Endothelial cell of umbilical vein (primary cell): Measurements from ENCODE around the gene WDR6. TPM values are rescaled to one million over a fixed set of nuclear protein-coding genes. Genes with fewer than 3 reads are reported as not detected.

Source experiments
- BruUV-seq: library from RNA; stranded (reverse); fragments of 400-500 nt; replicated peaks from 2 replicates; lab custom pipeline; 2021; lab: Mats Ljungman, UMichigan
- CTCF ChIA-PET: fragments of 300-600, 350-600 bp; sonication (Branson Sonifier 250); formaldehyde crosslinking; loops from one replicate; lab custom pipeline; 2021; ENCODE audit warnings: antibody characterized with exemption, inconsistent platforms; lab: Charles Lee
- POLR2A ChIA-PET: fragments of 300-600, 350-600 bp; sonication (Branson Sonifier 250); formaldehyde crosslinking; loops from one replicate; lab custom pipeline; 2021; ENCODE audit warnings: antibody characterized with exemption, inconsistent platforms; lab: Charles Lee
- DNase-seq: peaks from one replicate; pipeline ENCODE4 v3.0.0-alpha.2; 2011; ENCODE audit warnings: low read depth, low spot score
- FAIRE-seq: peaks from 2 replicates; lab custom pipeline; 2011; peaks lifted over from hg19 to GRCh38; lab: Jason Lieb, UNC
- H2AFZ ChIP-seq: 2 replicates; pipeline ENCODE4 v1.6.0; 2012; ENCODE audit warnings: low read depth, low read length, control low read depth, inconsistent platforms
- H3K27ac ChIP-seq: 2 replicates; pipeline ENCODE4 v1.5.1; 2011; ENCODE audit warnings: low read depth, mild to moderate bottlenecking, control low read depth, low read length, moderate library complexity; ENCODE audit not compliant: insufficient read depth
- H3K27me3 ChIP-seq, 2 experiments: 2 replicates each; pipeline versions ENCODE4 v1.6.0 to v1.6.1; 2011; ENCODE audit warnings: low read length in 2 of 2, mixed read lengths in 1 of 2; ENCODE audit not compliant: control insufficient read depth in 2 of 2, insufficient read depth in 2 of 2
- H3K36me3 ChIP-seq, 2 experiments: 2 replicates in 1 of 2; 3 replicates in 1 of 2; pipeline ENCODE4 v1.5.1; 2011; ENCODE audit warnings: low read length in 2 of 2, mild to moderate bottlenecking in 1 of 2, moderate library complexity in 1 of 2; ENCODE audit not compliant: control insufficient read depth in 2 of 2, insufficient read depth in 2 of 2; ENCODE audit errors: extremely low read depth in 1 of 2
- H3K4me1 ChIP-seq: 3 replicates; pipeline ENCODE4 v1.5.1; 2011; ENCODE audit warnings: mild to moderate bottlenecking, low read length; ENCODE audit not compliant: control insufficient read depth, insufficient read depth; ENCODE audit errors: extremely low read depth
- H3K4me2 ChIP-seq: 2 replicates; pipeline ENCODE4 v1.6.1; 2011; ENCODE audit warnings: low read length, control low read depth, mixed read lengths; ENCODE audit not compliant: insufficient read depth
- H3K4me3 ChIP-seq, 3 experiments: fragments of 200-600 bp in 1 of 3; sonication (generic), shearing (Covaris generic) in 1 of 3; replicated peaks in 1 of 3; 2 replicates each; pipeline ENCODE4 v1.5.1; 2011 to 2016; ENCODE audit warnings: control low read depth in 3 of 3, low read length in 3 of 3, mild to moderate bottlenecking in 2 of 3, inconsistent platforms in 1 of 3, low read depth in 1 of 3, moderate library complexity in 1 of 3; ENCODE audit not compliant: insufficient read depth in 1 of 3
- H3K79me2 ChIP-seq: 2 replicates; pipeline ENCODE4 v1.6.0; 2012; ENCODE audit warnings: low read length, inconsistent platforms; ENCODE audit not compliant: control insufficient read depth, insufficient read depth
- H3K9ac ChIP-seq: replicated peaks from 2 replicates; pipeline ENCODE3; 2011; ENCODE audit warnings: low read length, control low read depth; ENCODE audit not compliant: insufficient read depth; ENCODE audit errors: extremely low read depth
- H3K9me1 ChIP-seq: replicated peaks from 3 replicates; pipeline ENCODE4 v1.6.0; 2011; ENCODE audit warnings: mild to moderate bottlenecking, low read length; ENCODE audit not compliant: control insufficient read depth, insufficient read depth; ENCODE audit errors: extremely low read depth
- H3K9me3 ChIP-seq: replicated peaks from 2 replicates; pipeline ENCODE4 v1.5.1; 2012; ENCODE audit warnings: low read length, inconsistent platforms; ENCODE audit not compliant: control insufficient read depth, insufficient read depth
- H4K20me1 ChIP-seq: replicated peaks from 2 replicates; pipeline ENCODE3; 2011; ENCODE audit warnings: mild to moderate bottlenecking, low read length; ENCODE audit not compliant: control insufficient read depth, insufficient read depth; ENCODE audit errors: extremely low read depth
- EZH2 ChIP-seq: IDR thresholded peaks from 2 replicates; pipeline ENCODE4 v1.6.1; 2012; ENCODE audit warnings: borderline replicate concordance, low read depth, mild to moderate bottlenecking, moderate library complexity, low read length, inconsistent platforms; ENCODE audit not compliant: severe bottlenecking
- FOS ChIP-seq: IDR thresholded peaks from 2 replicates; pipeline ENCODE4 v1.6.1; 2011; ENCODE audit warnings: mild to moderate bottlenecking, low read length, moderate library complexity, borderline replicate concordance; ENCODE audit not compliant: insufficient read depth
- JUN ChIP-seq: IDR thresholded peaks from 2 replicates; pipeline ENCODE4 v1.6.1; 2011; ENCODE audit warnings: borderline replicate concordance, low read depth; ENCODE audit not compliant: insufficient read length, insufficient read depth
- POLR2A ChIP-seq: IDR thresholded peaks from 2 replicates; pipeline ENCODE4 v1.6.1; 2012; ENCODE audit warnings: low read depth, mild to moderate bottlenecking, control low read depth, low read length
- dilution Hi-C: fragments of 300-500 bp; cut with MboI; formaldehyde crosslinking; loops from one replicate; pipeline ENCODE4 v1.15.0; 2019; ENCODE audit warnings: low sequenced_read_pairs; ENCODE audit not compliant: extremely low pct_ligation_motif_present
- intact Hi-C: fragments of 100-400 bp; cut with micrococcal nuclease; formaldehyde crosslinking; loops from one replicate; pipeline ENCODE4 v1.10.0; 2022
- polyA plus RNA-seq, 4 experiments: library from polyadenylated mRNA; depleted of rRNA in 3 of 4; stranded (reverse) in 3 of 4; unstranded in 1 of 4; fragments of >200 nt; gene quantifications; 2 replicates each; pipeline versions ENCODE4 v1.2.1 to v1.2.3, GENCODE V29; 2011 to 2012; ENCODE audit warnings: missing spikeins in 1 of 4
- total RNA-seq: library from RNA; stranded (reverse); gene quantifications from 2 replicates; pipeline ENCODE4 v1.2.3, GENCODE V29; 2021
- TF ChIP-seq, protein P1 (sequence below): IDR thresholded peaks from 2 replicates; pipeline ENCODE4 v1.6.1; 2011; ENCODE audit not compliant: insufficient read depth, insufficient read length
- TF ChIP-seq, protein P2 (sequence below), 2 donors: IDR thresholded peaks; 1 replicate in 1 of 2; 2 replicates in 1 of 2; pipeline ENCODE4 v1.5.1; 2011; ENCODE audit warnings: low read length in 2 of 2, mild to moderate bottlenecking in 2 of 2, moderate library complexity in 2 of 2, control low read depth in 1 of 2, inconsistent platforms in 1 of 2, low read depth in 1 of 2; ENCODE audit not compliant: insufficient read depth in 1 of 2; ENCODE audit errors: extremely low read depth in 1 of 2

Gene WDR6
- total and polyA plus RNA-seq, 2 donors (not counting 3 experiments of a cell fraction or from before 2014, with no cell fraction given): 192 to 319 TPM

DNA sequence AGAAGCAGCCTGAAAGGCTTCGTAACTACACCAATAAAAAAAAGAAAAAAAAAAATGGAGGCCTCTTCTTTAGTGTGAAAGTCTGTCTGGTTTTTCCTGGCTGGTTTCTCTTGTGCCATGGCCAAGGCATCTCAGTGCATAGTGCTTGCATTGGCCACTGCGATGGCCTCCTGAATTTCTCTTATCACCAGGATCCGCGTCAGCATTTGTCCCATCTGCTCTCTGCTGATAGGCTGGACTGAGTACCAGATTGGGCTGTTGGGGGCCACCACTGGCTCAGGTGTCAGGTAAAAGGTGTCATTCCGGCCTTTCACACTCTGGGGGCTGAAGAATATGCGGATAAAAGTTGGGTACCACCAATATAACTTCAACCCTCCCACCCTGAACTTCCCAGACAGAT is 23.1 kb downstream of the WDR6 start:
- FAIRE-seq: no peak
- Histone ChIP-seq H3K27ac (no peak overlapping the region), H3K27me3 (no peaks in the 10 kb centered on the region), H3K4me1 (peaks cover 11% of the 10 kb centered on the region), H3K36me3 (peaks cover 20 to 40% of the 10 kb centered on the region in 2 experiments), H2AFZ (no peak overlapping the region), H3K9me1 (no peaks in the 10 kb centered on the region), H3K9me3 (no peaks in the 10 kb centered on the region), H3K4me2 (no peak overlapping the region), H3K9ac (no peak overlapping the region), H4K20me1 (no peaks in the 10 kb centered on the region), H3K4me3 (no peak overlapping the region), H3K79me2 (peaks cover 27% of the 10 kb centered on the region)
- TF ChIP-seq JUN: no peak
- no peak for TF ChIP-seq POLR2A
- TF ChIP-seq, protein P1, sequence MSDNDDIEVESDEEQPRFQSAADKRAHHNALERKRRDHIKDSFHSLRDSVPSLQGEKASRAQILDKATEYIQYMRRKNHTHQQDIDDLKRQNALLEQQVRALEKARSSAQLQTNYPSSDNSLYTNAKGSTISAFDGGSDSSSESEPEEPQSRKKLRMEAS: no peak
- TF ChIP-seq, protein P2, sequence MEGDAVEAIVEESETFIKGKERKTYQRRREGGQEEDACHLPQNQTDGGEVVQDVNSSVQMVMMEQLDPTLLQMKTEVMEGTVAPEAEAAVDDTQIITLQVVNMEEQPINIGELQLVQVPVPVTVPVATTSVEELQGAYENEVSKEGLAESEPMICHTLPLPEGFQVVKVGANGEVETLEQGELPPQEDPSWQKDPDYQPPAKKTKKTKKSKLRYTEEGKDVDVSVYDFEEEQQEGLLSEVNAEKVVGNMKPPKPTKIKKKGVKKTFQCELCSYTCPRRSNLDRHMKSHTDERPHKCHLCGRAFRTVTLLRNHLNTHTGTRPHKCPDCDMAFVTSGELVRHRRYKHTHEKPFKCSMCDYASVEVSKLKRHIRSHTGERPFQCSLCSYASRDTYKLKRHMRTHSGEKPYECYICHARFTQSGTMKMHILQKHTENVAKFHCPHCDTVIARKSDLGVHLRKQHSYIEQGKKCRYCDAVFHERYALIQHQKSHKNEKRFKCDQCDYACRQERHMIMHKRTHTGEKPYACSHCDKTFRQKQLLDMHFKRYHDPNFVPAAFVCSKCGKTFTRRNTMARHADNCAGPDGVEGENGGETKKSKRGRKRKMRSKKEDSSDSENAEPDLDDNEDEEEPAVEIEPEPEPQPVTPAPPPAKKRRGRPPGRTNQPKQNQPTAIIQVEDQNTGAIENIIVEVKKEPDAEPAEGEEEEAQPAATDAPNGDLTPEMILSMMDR (IDR thresholded peaks at IDR 0.05; ENCODE audit: extremely low read depth in 1 of 2, insufficient read depth in 1 of 2, low read depth in 1 of 2, low read length in 2 of 2): no peak
- no peak for TF ChIP-seq EZH2
- no peak for TF ChIP-seq FOS
- ChIA-PET CTCF (no interaction called here), POLR2A (no interaction called here)
- intact Hi-C loops (no loop called here), dilution Hi-C loops (no loop called here)
- no peak for DNase-seq
- no TSS peak for BruUV-seq
